GM23338 (cell line): ENCODE data around the gene AK4.

Experiments
- CREB1 ChIP-seq: fragments of 250-450 bp; sonication (Bioruptor Pico); IDR thresholded peaks from 2 replicates; pipeline ENCODE4 v1.5.0; 2020; ENCODE audit warnings: low read depth, mild to moderate bottlenecking, moderate library complexity
- CTCF ChIP-seq, 2 experiments: fragments of 200-600 bp in 1 of 2; sonication (generic) in 1 of 2; conservative IDR thresholded peaks; 2 replicates each; pipeline versions ENCODE4 v1.5.1 to v1.6.1; 2016 to 2017; ENCODE audit warnings: antibody characterized with exemption in 2 of 2, low read depth in 2 of 2, mild to moderate bottlenecking in 2 of 2, moderate library complexity in 1 of 2
- EZH2 ChIP-seq: fragments of 200-600 bp; sonication (generic); IDR thresholded peaks from one replicate; pipeline ENCODE4 v1.8.0; 2017; ENCODE audit warnings: antibody characterized with exemption, mild to moderate bottlenecking, low read depth; ENCODE audit not compliant: unreplicated experiment
- EZH2phosphoT487 ChIP-seq: fragments of 200-600 bp; sonication (generic); IDR thresholded peaks from one replicate; pipeline ENCODE4 v1.8.1; 2018; ENCODE audit warnings: antibody characterized with exemption; ENCODE audit not compliant: unreplicated experiment
- JUNB ChIP-seq: IDR thresholded peaks from one replicate; pipeline ENCODE4 v1.6.1; 2016; ENCODE audit warnings: antibody characterized with exemption; ENCODE audit not compliant: unreplicated experiment
- POLR2AphosphoS5 ChIP-seq: IDR thresholded peaks from 2 replicates; pipeline ENCODE4 v1.6.1; 2016; ENCODE audit warnings: antibody characterized with exemption, low read depth
- STAT1 ChIP-seq: IDR thresholded peaks from one replicate; pipeline ENCODE4 v1.6.1; 2016; ENCODE audit warnings: antibody characterized with exemption; ENCODE audit not compliant: unreplicated experiment
- ZNF114 ChIP-seq: fragments of 250-450 bp; sonication (Bioruptor Pico); IDR thresholded peaks from 2 replicates; pipeline ENCODE4 v1.5.0; 2020; ENCODE audit warnings: mild to moderate bottlenecking, moderate library complexity
- ZNF331 ChIP-seq: fragments of 250-450 bp; sonication (Bioruptor Pico); IDR thresholded peaks from 2 replicates; pipeline ENCODE4 v1.5.0; 2020; ENCODE audit warnings: low read depth, mild to moderate bottlenecking, moderate library complexity
- TF ChIP-seq, protein P1 (sequence below): IDR thresholded peaks from one replicate; pipeline ENCODE4 v1.6.1; 2018; ENCODE audit warnings: antibody characterized with exemption; ENCODE audit not compliant: unreplicated experiment
- TF ChIP-seq, protein P2 (sequence below): fragments of 250-450 bp; sonication (Bioruptor Pico); IDR thresholded peaks from 2 replicates; pipeline ENCODE4 v1.5.0; 2020; ENCODE audit warnings: mild to moderate bottlenecking, moderate library complexity
- TF ChIP-seq, protein P3 (sequence below): IDR thresholded peaks from 2 replicates; pipeline ENCODE4 v1.6.1; 2016; ENCODE audit warnings: antibody characterized with exemption

GRCh38 chr1:65113298-65113697, 34.7 kb upstream of the AK4 start:
- no peak for TF ChIP-seq CTCF (conservative IDR thresholded peaks at IDR 0.05; ENCODE audit: low read depth in 2 of 2)
- TF ChIP-seq EZH2 = no peak
- TF ChIP-seq POLR2AphosphoS5 = no peak
- TF ChIP-seq, protein P1, sequence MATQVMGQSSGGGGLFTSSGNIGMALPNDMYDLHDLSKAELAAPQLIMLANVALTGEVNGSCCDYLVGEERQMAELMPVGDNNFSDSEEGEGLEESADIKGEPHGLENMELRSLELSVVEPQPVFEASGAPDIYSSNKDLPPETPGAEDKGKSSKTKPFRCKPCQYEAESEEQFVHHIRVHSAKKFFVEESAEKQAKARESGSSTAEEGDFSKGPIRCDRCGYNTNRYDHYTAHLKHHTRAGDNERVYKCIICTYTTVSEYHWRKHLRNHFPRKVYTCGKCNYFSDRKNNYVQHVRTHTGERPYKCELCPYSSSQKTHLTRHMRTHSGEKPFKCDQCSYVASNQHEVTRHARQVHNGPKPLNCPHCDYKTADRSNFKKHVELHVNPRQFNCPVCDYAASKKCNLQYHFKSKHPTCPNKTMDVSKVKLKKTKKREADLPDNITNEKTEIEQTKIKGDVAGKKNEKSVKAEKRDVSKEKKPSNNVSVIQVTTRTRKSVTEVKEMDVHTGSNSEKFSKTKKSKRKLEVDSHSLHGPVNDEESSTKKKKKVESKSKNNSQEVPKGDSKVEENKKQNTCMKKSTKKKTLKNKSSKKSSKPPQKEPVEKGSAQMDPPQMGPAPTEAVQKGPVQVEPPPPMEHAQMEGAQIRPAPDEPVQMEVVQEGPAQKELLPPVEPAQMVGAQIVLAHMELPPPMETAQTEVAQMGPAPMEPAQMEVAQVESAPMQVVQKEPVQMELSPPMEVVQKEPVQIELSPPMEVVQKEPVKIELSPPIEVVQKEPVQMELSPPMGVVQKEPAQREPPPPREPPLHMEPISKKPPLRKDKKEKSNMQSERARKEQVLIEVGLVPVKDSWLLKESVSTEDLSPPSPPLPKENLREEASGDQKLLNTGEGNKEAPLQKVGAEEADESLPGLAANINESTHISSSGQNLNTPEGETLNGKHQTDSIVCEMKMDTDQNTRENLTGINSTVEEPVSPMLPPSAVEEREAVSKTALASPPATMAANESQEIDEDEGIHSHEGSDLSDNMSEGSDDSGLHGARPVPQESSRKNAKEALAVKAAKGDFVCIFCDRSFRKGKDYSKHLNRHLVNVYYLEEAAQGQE = no peak
- TF ChIP-seq STAT1 = no peak
- TF ChIP-seq EZH2phosphoT487 = no peak
- no peak for TF ChIP-seq ZNF114
- TF ChIP-seq CREB1 (CRISPR knock-in tag) = no peak
- no peak for TF ChIP-seq ZNF331
- TF ChIP-seq, protein P2, sequence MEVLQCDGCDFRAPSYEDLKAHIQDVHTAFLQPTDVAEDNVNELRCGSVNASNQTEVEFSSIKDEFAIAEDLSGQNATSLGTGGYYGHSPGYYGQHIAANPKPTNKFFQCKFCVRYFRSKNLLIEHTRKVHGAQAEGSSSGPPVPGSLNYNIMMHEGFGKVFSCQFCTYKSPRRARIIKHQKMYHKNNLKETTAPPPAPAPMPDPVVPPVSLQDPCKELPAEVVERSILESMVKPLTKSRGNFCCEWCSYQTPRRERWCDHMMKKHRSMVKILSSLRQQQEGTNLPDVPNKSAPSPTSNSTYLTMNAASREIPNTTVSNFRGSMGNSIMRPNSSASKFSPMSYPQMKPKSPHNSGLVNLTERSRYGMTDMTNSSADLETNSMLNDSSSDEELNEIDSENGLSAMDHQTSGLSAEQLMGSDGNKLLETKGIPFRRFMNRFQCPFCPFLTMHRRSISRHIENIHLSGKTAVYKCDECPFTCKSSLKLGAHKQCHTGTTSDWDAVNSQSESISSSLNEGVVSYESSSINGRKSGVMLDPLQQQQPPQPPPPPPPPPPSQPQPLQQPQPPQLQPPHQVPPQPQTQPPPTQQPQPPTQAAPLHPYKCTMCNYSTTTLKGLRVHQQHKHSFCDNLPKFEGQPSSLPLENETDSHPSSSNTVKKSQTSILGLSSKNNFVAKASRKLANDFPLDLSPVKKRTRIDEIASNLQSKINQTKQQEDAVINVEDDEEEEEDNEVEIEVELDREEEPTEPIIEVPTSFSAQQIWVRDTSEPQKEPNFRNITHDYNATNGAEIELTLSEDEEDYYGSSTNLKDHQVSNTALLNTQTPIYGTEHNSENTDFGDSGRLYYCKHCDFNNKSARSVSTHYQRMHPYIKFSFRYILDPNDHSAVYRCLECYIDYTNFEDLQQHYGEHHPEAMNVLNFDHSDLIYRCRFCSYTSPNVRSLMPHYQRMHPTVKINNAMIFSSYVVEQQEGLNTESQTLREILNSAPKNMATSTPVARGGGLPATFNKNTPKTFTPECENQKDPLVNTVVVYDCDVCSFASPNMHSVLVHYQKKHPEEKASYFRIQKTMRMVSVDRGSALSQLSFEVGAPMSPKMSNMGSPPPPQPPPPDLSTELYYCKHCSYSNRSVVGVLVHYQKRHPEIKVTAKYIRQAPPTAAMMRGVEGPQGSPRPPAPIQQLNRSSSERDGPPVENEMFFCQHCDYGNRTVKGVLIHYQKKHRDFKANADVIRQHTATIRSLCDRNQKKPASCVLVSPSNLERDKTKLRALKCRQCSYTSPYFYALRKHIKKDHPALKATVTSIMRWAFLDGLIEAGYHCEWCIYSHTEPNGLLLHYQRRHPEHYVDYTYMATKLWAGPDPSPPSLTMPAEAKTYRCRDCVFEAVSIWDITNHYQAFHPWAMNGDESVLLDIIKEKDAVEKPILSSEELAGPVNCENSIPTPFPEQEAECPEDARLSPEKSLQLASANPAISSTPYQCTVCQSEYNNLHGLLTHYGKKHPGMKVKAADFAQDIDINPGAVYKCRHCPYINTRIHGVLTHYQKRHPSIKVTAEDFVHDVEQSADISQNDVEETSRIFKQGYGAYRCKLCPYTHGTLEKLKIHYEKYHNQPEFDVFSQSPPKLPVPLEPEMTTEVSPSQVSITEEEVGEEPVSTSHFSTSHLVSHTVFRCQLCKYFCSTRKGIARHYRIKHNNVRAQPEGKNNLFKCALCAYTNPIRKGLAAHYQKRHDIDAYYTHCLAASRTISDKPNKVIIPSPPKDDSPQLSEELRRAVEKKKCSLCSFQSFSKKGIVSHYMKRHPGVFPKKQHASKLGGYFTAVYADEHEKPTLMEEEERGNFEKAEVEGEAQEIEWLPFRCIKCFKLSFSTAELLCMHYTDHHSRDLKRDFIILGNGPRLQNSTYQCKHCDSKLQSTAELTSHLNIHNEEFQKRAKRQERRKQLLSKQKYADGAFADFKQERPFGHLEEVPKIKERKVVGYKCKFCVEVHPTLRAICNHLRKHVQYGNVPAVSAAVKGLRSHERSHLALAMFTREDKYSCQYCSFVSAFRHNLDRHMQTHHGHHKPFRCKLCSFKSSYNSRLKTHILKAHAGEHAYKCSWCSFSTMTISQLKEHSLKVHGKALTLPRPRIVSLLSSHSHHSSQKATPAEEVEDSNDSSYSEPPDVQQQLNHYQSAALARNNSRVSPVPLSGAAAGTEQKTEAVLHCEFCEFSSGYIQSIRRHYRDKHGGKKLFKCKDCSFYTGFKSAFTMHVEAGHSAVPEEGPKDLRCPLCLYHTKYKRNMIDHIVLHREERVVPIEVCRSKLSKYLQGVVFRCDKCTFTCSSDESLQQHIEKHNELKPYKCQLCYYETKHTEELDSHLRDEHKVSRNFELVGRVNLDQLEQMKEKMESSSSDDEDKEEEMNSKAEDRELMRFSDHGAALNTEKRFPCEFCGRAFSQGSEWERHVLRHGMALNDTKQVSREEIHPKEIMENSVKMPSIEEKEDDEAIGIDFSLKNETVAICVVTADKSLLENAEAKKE (CRISPR knock-in tag) = no peak
- no peak for TF ChIP-seq JUNB
- TF ChIP-seq, protein P3, sequence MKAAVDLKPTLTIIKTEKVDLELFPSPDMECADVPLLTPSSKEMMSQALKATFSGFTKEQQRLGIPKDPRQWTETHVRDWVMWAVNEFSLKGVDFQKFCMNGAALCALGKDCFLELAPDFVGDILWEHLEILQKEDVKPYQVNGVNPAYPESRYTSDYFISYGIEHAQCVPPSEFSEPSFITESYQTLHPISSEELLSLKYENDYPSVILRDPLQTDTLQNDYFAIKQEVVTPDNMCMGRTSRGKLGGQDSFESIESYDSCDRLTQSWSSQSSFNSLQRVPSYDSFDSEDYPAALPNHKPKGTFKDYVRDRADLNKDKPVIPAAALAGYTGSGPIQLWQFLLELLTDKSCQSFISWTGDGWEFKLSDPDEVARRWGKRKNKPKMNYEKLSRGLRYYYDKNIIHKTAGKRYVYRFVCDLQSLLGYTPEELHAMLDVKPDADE = no peak
